GM10266 (cell line): ENCODE measurements around the gene RIMS3.

Experiments
- DNase-seq: peaks from one replicate; pipeline ENCODE4 v3.0.0; 2012; ENCODE audit errors: extremely low spot score
- TF ChIP-seq, protein P1 (sequence below): IDR thresholded peaks from 2 replicates; pipeline ENCODE4 v1.5.1; 2012; ENCODE audit warnings: mild to moderate bottlenecking, low read depth; ENCODE audit not compliant: control insufficient read depth, insufficient read depth; ENCODE audit errors: missing control alignments

The RIMS3 gene

DNA sequence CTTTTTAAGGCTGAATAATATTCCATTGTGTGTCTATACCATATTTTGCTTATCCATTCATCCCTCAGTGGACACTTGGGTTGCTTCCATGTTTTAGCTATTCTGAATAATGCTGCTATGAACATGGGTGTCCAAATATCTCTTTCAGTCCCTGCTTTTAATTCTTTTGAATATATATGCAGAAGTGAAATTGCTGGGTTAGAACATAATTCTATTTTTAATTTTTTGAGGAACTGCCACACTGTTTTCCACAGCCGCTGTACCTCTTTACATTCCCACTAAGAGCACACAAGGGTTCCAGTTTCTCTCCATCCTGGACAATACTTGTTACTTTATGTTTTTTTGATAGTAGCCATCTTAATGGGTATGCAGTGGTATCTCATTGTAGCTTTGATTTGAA lies 65.6 kb downstream of the RIMS3 start:
- DNase-seq, result no peak
- TF ChIP-seq, protein P1, sequence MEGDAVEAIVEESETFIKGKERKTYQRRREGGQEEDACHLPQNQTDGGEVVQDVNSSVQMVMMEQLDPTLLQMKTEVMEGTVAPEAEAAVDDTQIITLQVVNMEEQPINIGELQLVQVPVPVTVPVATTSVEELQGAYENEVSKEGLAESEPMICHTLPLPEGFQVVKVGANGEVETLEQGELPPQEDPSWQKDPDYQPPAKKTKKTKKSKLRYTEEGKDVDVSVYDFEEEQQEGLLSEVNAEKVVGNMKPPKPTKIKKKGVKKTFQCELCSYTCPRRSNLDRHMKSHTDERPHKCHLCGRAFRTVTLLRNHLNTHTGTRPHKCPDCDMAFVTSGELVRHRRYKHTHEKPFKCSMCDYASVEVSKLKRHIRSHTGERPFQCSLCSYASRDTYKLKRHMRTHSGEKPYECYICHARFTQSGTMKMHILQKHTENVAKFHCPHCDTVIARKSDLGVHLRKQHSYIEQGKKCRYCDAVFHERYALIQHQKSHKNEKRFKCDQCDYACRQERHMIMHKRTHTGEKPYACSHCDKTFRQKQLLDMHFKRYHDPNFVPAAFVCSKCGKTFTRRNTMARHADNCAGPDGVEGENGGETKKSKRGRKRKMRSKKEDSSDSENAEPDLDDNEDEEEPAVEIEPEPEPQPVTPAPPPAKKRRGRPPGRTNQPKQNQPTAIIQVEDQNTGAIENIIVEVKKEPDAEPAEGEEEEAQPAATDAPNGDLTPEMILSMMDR, result no peak

DNA sequence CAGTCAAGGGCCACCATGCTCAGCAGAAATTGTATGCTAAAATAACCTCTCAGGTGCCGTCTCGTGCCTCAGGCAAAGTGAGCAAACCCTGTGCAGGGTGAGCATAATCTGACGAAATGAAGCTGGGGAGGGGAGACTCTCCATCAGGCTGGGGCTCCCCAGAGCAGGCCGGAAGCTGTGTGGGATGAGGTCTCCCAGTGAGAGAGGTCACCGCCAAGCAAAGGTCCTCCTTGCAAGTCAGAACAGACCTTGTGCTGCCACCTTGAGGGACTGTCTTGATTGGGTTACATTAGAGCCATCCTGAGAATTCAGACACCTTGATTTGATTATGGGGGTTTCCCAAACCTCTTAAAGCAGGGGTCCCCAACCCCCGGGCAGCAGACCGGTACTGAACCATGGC lies 69.9 kb downstream of the RIMS3 start:
- TF ChIP-seq, protein P1, result no peak
- no peak for DNase-seq

DNA sequence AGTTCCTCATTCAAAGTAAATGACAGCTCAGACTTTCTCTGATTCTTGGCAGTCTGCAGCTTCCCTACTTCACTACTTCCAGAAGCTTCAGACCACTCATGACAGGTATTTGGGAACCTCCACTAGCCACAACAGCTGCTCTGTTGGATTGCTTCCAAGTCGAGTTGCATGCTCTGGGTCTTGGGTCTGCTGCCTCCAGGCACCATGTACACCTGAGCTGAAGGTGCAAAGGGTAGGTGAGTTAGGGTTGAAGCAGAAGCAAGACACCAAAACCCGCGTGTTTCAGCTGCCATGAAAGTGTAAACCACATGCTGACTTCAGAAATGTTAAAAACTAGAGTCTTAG lies 71.3 kb downstream of the RIMS3 start:
- TF ChIP-seq, protein P1, result no peak

DNA sequence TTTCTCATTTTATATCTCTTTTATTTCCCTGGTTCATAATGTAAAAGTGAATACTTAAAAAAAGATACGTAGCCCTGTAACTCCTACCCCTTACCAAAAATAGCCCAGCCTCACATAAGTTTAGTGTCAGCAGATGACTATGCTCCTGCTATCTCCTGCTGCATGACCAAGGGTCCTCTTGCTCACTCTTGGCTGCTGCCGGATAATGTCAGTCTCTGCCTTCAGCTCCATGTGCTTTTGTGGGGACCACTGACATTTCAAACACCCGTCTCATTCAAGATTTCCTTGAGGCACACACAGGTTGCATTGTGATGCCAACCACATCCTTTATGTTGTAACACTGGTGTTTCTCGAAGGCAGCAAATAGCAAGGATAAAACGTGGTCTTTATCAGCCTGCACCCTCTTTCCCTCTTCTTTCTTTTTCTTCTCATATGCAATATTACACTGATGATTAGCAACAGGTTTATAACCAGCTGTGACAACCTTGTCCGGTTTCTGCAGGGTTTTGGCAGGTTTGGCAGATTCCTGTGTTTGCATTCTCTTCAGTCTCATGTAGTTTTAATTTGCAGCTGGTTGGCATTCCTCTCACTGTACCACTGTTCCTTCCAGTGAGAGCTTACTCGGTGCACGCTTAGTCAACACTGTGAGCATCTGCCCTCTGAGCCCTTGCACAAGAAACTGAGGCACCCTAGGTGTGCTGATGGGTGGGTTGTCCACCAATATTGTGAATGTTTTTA lies 71.9 kb downstream of the RIMS3 start:
- TF ChIP-seq, protein P1, result no peak
- DNase-seq, result no peak

More for the DNA sequence above, 71.3 kb downstream of the RIMS3 start:
- no peak for DNase-seq

DNA sequence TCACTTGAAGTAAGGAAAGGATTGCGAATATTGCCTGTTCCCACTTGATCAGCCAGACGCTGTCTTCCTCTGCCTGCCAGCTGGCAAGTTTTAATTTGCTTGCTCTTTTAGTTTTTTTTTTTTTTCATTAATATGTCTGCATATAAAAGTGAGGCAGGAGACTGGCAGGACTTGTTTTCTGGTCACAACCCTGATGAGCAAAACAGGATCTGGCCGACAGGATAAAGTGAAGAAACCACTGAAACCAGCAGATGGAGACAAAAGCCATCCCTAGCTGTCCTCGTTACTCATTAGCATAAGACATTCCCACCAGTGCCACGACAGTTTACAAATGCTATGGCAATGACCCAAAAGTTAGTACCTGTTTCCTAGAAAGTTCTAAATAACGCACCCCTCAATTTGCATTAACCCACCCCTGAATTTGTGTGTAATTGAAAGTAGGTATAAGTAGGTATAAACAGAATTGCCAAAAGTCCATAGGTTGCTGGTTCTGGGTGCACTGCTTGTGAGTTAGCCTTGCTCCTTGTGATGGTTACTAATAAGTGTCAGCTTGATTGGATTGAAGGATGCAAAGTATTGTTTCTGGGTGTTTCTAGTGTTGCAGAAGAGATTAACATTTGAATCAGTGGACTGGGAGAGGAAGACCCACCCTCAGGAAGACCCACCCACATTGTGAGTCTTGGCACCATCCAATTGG lies 73.2 kb downstream of the RIMS3 start:
- no peak for DNase-seq
- TF ChIP-seq, protein P1, result peak; percentile 35

DNA sequence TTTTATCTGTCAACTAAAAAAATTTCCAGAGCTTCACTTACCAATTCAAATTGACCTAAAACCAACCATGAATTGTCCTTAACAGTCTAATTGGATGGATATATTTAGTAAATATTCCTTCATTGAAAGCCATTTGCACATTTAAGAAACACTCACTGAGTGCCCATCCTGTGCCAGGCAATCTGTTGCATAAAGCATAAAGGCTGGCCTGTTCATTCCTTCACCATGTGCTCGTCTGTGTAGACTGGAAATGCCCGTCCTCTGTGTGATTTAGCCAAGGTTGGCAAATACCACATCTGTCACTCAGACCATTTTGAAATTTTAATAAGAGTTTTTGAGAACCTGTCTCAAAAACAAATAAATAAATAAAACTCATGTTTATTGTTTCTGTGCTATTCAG lies 76.9 kb downstream of the RIMS3 start:
- no peak for DNase-seq
- TF ChIP-seq, protein P1, result no peak

DNA sequence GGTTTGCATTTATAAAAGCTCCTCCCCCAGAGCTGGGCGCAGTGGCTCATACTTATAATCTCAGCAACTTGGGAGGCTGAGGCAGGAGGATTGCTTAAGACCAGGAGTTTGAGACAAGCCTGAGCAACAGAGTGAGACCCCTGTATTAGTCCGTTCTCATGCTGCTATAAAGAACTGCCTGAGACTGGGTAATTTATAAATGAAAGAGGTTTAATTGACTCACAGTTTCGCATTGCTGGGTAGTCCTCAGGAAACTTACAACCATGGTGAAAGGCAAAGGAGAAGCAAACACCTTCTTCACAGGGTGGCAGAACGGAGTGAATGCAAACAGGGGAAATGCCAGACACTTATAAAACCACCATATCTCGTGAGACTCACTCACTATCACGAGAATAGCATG lies 81.5 kb downstream of the RIMS3 start:
- TF ChIP-seq, protein P1, result no peak
- no peak for DNase-seq
